SIG-M5 (cell line): ENCODE results near the gene LIN7A.
"Not testable (repeated sequence)": the region's sequence is repeated elsewhere in the genome, so short reads cannot be mapped to it uniquely, and the experiment has no call there.

Source experiments
- DNase-seq: peaks from one replicate; lab custom pipeline; 2025; lab: John Stamatoyannopoulos, UW

Gene LIN7A

DNA sequence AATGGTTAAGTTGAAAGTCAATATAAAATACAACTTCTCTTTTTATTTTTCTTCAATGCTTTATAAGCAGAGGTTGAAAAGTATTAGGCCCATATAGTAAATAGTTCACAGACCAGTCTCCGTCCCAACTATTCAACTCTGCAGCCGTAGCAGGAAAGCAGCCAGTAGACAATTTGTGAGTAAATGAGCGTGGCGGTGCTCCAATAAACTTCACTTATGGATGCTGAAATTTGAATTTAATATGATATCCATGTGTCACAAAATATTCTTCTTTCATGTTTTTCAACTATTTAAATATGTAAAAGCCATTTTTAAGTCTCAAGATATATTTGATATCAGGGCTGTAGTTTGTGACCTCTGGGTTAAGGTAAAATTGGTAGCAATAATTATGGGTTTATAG, 17.7 kb downstream of the LIN7A start:
- DNase-seq, result no peak

DNA sequence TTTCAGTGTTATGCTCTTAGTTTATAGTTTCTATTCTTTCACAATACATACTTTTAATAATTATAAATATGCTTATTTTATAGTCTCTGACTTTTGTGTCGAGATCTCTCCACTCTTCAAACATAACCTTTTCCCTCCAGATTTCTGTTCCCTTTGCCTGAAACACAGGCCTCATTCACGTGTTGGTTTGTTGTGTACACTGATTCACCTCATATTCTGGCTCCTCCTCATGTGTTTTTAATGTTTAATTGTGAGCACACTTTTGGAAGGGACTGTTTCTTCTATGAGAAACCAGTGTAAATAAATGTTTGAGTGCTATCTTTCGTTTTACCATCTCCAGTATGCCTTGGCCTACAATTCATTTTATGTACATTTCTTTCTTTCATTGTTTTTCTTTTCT, 20.1 kb downstream of the LIN7A start:
- no peak for DNase-seq

DNA sequence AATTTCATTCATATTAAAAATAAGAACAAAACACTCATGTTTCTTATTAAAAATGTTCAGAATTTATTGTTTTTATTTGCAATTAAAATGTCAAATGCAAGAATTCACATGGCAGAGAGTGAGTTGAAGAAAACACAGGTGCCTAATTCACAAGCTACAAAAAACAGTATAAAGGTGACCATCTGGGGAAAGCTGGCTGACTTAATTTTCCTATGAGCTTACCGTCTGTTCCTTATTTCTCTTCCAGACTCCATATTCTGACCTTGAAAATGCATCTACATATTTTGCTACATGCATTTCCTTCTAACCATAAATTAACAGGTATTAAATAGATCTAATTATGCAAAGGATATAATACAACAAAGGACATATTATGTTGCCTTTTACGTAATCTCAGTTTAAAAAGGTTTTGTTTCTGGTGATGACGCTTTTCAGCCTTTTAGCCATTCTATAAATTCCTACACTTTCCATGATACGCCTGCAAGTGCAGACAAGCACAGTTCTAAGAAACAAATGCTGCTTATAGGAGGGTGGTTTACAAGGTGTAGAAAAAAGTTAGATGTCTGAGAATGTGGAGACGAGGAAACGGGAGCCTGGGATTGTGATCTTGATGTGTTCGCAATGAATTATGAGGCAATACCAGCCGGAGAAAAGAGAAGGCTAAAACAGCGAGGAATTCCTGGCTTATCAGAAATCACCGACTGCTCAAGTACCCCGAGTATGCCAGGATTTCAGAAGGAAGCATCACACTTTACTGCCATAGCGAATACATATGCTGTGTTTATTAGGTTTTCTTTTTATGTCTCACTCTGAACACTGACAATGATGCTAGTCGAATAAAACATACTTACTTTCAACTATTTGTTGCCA, 24.6 kb downstream of the LIN7A start:
- no peak for DNase-seq

DNA sequence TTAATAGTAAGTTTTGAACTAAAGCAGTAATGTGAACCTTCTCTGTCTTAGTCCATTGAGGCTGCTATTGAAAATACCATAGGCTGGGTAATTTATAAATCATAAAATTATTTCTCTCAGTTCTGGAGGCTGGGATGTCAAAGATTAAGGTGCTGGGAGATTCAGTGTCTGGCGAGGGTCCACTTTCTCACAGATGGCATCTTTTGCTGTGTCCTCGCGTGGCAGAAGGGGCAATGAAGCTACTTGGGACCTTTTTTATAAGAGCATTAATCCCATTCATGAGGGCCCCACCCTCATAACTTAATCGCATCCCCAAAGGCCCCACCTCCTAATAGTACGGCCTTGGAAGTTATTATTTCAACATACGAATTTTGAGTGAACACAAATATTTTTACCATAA, 28.4 kb downstream of the LIN7A start:
- DNase-seq, result no peak

DNA sequence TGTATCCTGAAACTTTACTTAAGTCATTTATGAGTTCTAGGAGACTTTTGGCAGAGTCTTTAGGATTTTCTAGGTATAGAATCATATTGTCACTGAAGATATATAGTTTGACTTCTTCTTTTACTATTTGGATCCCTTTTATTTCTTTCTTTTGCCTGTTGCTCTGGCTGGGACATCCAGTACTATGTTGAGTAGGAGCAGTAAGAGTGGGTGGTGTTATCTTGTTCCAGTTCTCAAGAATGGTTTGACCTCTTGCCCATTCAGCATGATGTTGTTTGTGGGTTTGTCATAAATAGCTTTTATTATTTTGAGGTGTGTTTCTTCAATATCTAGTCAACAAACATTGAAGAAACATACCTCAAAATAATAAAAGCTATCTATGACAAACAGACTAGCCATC, 35.0 kb downstream of the LIN7A start:
- DNase-seq, result no peak

DNA sequence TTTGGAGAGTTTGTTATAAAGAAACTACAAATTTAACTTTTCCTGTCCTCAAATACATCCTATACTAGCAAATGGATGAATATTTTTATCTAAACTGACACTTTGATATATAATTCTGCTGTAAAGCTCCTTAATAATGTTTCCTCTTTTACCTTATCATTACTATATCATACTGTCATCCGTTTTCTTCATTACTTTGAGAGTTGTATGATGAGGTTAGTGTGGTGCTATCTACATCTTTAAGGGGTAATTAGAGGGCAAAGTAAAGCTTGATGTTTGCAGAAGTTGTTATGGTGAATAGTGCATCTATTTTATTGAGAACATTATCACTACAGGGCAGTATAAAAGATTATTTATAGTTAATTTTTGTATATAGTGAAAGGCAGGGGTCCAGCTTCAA, 36.1 kb downstream of the LIN7A start:
- no peak for DNase-seq

DNA sequence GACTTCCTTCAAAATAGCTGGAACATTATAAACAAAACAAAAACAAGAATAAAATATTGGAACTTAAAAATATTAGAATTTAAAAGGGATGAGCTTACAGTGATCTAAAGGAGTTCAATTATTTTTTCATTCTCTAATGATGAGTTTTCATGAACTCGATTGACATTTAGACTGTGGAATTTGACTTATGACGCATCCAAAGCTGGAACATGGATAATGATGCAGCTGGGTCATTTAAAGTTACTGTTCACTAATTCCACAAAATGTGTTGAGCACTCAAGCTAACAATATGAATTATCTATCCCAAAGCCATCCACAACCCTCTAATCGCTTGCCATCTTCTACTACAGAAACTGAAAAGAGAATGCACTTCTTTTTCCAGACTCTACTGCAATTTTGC, 42.5 kb downstream of the LIN7A start:
- no peak for DNase-seq

DNA sequence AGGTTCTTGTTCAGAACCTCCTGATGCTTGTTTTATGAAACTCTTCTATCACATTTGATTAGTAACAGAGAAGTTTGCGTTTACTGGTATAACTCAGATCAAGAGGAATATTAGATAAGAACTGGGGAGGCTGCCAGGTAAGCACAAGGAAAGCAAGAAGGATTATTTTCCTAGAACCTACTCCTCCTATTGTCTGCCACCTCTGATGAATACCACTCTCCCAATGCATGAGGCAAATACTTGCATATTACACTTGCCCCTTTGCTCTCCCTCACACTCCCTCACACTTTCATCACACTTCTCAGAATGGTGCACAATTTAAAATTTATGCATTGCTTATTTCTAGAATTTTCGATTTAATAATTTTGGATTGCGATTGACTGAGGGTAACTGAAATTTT, 43.6 kb downstream of the LIN7A start:
- no peak for DNase-seq

DNA sequence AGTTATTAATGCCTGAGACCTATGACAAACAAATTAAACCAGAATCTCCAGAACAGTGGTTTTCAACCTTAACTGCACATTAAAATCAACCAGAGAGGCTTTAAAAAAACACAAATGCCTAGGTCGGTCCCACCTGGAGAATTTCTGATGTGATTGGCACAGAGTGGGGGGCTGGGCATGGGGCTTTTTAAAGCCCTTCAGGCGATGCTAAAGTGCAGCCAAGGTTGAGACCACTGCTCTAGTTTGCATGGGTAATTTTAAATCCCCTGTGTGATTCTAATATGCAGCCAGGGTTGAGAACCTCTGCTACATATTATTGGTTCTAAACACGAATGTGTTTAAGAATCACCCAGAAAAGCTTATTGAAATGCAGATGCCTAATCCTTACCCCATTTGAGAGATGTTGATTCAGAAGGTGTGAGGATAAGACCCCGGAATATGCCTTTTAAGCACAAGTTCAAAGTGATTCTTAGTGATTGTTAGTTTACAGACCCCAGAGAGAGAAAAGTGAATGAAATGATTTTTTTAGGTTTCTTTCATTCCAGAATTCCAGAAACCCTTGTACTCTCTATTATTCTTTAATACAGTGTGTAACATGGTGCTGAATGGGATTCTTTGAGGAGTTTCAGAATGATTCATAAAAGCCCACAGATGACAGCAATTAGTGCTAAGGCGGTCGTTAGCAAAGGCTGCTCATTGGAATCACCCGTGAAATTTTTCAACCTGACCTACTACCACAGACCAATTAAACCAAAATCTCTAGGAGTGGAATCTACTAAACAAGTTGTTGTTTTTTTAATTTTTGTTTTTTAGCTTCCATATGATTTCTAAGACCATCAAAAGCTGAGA, 44.9 kb downstream of the LIN7A start:
- DNase-seq, result no peak

DNA sequence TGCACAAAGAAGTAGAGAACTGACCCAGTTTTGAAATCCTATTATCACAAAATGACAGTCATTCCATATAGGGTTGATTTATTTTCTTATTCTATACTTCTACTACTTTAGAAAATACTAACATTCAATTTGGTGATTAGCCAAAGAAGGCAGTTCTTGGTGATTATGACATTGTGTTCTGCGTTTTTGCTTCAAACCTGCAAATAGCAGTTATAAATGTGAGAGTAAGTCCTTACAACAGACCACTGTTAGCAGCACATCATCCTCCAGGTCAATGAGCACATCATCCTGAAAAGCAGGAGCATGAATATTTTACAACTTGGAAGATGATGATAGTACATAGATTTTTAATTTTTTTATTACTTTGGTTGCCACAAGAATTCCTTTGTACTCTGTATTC, 53.1 kb downstream of the LIN7A start:
- no peak for DNase-seq

DNA sequence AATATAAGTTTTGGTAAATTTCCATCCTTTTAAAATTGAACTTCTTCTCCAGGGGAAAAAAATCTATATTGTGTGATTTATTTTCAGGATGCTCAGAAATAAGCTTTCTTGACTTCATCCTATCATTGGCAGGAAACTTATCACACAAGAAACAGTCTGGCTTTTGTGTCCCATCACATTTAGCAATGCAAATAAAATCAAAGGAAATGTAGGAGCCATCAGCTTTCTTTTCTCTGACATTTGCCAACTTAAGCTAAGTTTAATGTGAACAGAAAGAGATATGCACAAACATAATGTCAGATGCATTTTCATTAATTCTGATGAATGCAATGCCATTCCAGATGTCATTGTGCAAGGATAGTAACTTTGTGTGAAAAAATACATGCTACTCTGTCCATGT, 56.6 kb downstream of the LIN7A start:
- DNase-seq, result no peak

DNA sequence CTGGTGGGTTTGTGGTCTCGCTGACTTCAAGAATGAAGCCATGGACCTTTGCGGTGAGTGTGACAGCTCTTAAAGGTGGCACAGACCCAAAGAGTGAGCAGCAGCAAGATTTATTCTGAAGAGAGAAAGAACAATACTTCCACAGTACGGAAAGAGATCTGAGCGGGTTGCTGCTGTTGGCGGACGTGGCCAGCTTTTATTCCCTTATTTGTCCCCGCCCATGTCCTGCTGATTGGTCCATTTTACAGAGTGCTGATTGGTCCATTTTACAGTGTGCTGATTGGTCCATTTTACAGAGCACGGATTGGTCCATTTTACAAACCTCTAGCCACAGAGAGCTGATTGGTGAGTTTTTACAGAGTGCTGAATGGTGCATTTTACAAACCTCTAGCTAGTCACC, 59.3 kb downstream of the LIN7A start:
- not testable (repeated sequence) for DNase-seq

DNA sequence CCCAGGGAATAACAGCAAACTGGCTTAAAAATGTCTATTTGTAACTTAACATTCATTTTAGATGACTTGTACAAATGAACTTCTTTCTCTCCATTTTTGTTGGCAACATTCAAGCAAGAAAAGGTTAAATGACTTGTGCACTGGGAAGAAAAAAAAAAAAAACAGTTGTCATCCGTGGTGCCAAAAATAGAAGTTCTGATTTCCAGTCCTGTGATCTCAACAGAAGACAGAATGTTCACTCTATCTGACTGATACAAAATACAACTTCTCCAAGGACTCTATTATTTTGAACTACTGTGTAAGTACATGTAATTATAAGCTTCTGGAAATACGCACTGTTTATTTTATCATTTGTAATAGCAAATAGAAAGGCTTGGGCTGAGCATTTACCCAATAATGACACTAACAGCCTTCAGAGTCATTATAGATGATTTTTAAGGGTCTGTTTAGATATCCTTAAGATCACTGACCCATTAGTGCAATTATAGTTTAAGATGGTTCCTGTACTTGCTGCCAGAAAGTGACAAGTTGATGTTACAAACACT, 59.9 kb downstream of the LIN7A start:
- no peak for DNase-seq

DNA sequence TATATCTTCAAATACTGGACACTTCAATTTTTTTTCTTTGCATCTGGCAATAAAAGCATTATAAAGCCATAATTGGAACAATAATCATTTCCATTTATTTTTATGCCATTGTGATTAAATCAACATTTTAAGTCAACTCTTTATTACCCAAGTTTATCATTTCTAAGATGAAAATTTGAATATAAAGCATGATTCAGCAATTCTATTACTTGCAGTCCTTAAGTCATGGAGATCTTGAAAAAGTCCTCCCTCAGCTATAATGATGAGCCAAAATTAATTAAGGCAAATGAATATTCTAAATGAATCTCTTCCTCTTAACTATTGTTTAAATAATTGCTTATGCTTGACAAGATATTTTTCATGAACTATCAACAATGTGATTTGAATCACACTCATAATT, 65.7 kb downstream of the LIN7A start:
- no peak for DNase-seq

DNA sequence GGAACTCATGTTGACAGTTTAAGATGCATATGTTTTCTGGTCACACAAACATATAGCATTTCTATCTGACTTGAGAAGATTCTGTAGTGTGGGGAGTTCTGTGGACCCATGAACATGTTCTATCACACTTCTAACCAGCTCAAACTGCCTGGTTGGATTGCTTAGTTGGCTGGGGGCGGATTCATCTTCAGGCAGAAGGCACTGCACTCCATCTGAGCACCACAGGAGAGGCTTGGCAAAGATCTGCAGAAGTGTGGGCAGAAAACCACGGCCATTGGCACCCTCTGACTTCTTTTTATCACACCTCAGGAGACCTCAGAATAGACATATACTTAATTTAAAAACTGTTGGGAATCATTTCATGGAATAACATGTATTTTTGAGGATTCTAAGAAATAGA, 68.5 kb downstream of the LIN7A start:
- DNase-seq, result no peak

DNA sequence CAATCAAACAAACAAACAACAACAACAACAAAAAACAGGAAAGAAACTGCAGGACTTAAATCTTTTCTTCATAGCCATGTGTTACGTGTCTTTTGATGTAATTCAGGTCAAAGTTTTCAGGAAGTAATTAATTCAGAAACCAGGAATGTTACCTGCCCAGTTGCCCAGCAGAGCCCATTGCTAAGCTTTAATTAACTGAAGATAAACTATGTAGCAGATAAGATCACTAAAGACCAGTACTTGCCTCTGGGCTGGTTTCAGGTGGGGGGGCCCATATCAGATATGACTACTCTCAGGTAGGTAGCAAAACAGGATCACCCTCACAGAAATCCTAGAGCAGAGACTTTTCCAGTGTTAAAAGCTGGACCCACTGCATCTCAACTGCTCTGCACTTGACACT, 69.2 kb downstream of the LIN7A start:
- no peak for DNase-seq

DNA sequence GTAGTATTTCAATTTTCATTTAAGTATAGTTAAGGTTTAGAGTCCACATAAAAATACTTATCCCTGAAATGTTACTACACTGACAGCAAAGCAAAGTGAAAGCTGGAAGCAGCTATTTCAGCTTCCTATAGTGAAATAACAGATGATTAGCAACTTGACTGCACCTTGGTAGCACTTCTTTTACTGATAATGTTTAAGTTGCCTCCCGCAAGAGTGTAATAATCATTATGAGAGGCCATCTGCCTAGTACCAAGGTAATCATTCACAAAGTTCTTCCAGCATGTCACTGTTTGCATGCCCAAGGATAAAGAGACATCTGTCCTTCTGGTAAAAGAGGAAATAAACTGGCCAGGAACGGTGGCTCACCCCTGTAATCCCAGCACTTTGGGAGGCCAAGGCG, 69.8 kb downstream of the LIN7A start:
- DNase-seq, result no peak

DNA sequence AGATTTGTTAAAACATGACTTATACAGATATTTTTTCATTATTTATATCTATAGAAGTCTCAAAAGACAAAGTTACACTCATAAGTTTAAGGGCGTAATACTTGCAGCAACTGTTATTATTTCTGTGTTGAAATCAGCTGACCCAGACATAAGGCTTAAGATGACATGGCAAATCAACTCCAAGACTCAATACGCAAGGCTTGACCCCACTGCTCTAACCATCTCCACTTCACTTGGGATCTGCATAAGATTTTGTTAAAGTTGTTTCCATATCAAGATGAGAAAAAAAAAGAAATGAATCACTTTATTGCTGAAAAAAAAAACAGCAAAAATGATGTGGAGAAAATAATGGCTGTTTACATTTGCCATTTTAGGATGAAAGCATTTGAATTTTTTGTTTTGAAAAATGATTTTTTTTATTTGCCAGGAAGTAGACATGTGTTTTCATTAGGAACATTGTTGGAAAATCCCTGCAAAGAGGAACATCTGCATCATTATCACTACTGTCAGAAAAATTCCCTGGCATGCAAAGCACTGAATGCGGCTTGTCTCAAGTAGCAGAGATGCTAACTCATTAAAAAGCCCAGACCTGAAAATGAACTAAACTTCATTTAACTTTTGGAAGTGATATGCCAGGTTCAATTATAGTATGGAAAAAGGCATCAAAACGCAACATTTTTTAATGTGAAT, 73.5 kb downstream of the LIN7A start:
- no peak for DNase-seq

DNA sequence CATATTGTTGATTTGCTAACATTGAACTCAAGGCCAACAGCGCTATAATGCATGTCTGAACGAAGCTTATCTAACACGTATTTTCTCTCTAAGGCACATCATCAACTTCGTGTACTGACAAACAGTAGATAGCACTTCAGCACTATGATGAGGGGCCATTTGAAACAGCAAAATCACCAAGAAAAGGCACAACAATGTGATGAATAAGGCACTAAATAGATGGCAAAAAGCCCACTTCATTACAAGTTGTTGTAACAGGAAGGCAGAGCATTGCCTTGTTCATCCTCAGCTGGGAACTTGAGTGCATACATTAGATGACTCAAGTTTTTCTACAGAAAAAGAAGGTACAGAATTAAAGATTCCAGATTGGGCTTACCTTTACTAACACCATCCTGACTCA, 75.2 kb downstream of the LIN7A start:
- no peak for DNase-seq

DNA sequence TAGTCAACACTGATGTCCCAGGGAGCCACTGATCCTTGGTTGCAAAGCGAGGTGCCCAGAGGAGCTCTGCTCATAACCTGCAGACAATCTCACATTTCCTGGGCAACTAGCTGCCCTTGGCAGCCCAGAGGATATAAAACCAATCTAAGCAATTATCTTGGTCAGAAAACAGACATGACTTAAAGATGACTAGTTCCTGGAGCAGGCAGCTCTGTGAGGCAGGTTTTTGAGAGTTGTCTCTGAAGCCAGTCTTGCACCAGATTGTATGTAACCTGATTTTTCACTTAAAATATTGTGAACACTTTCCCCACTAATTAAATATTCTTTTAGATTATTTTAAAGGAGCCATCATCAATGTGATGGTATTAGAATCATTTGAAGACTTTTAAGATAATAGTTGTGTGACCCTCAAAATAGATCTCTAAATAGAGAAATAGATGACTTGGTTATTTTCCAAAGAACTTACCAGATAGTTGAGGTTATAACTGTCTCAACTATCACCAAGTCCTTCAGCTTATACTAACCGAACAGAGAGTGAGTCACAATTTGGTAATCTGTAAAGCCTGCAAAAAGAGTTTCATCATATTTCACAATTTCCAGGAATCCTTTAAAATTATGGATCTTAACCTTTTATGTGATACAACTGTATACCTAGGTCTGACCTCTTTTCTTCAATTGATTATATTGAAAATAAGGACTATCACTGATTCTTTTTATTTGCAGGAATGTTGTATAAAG, 75.9 kb downstream of the LIN7A start:
- DNase-seq, result no peak

DNA sequence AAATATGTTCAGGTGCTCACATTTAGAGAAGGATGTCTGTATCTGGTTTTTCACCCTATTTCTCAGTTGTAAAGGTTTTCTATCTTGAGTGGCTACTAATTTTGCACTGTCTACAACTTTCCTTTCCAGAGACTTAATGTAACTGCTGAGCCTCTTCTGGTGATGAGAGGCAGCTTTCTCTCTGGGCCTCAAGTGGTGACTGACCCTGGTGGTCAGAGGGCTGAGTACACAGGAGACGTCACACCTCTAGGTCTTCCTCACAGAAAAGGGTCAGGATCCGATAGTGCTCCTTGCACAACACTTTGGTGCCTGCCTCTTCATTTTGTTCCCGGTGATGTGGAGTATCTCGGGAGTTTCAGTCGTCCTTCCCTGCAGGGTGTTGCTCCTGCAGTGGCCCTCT, 76.8 kb downstream of the LIN7A start:
- DNase-seq, result no peak

DNA sequence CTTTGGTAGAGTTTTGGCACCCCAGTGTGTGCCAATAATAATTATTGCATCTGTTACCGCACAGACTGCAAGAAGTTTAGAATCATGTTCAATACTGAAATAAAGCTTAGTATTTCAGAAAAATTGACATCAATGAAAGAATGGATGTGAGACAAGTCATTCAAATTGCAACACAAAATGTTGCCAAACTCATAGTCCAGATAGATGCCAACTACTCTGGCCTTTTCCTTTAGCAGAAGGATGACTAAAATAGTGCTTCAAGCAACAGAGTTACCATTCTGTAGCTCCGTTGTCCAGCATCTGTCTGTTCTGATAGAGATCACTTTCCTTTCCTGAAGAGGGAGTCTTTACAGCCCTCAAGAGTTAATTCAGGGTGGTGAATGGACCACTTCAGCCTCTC, 77.5 kb downstream of the LIN7A start:
- DNase-seq, result no peak
